GM11168 (cell line): ENCODE data around the gene NOL9.
"Not testable (repeated sequence)": the region's sequence is repeated elsewhere in the genome, so short reads cannot be mapped to it uniquely, and the experiment has no call there.

ENCODE experiments used
- in situ Hi-C: fragments of 300-500 bp; cut with MboI; formaldehyde crosslinking; loops from one replicate; pipeline ENCODE4 v1.12.0; 2022; ENCODE audit warnings: low sequenced_read_pairs; ENCODE audit not compliant: unreplicated experiment

NOL9 gene

DNA sequence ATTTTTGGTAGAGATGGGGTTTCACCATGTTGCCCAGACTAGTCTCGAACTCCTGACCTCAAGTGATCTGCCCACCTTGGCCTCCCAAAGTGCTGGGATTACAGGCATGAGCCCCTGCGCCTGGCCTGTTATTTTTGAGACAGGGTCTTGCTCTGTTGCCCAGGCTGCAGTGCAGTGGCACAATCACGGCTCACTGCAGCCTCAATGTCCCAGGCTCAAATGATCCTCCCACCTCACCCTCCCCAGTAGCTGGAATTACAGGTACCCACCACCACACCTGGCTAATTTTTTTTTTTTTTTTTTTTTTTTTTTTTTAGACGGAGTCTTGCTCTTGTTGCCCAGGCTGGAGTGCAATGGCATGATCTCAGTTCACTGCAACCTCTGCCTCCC, 60.5 kb downstream of the NOL9 start:
- in situ Hi-C loops = not testable (repeated sequence)

DNA sequence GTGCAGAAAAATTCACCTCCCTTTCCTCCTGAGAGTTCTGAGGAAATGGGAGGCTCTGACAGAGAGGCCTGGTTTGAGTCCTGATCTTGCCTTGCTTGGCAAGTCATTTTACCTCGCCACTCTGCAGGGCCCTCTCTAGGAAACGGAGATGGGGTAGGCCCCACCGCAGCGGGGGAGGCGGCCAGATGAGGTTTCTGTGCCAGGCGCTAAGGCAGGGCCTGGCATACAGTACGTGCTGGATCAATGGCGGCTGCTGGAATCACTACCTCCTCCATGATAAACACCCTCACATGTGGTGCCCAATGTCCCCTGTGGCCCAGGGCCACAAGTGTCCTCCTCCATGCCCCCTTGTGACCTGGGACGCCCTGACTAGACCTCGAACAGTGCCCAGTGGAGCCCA, 62.3 kb downstream of the NOL9 start:
- in situ Hi-C loops = no loop called here

DNA sequence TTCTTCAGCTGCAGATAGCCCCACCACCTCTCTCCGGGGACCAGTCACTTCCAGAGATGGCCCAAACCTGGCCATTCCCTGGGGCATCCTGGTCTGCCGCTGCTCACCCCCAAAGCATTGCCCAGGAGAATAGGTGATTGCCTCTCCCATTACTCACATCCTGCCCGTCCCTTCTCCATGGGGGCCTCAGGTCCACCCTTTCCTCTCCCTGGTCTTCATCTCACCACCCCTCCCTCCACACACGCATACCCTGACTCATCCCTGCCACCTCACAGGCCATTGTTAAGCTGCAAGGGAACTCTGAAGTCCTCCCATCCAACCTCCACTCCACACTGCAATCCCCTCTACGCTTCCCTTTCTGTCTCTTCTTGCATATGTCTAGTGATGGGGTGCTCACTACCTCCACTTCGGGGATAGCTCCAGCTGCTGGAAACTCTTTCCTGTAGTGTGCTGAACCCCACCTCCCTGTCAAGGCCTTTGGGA, 62.8 kb downstream of the NOL9 start, which contains the start of gene PLEKHG5:
Gene PLEKHG5, minus strand, starts transcription at position 188 of the 483 bp plus-strand sequence. CDS start 14,096 bp downstream, outside the sequence.
- in situ Hi-C loops = no loop called here

DNA sequence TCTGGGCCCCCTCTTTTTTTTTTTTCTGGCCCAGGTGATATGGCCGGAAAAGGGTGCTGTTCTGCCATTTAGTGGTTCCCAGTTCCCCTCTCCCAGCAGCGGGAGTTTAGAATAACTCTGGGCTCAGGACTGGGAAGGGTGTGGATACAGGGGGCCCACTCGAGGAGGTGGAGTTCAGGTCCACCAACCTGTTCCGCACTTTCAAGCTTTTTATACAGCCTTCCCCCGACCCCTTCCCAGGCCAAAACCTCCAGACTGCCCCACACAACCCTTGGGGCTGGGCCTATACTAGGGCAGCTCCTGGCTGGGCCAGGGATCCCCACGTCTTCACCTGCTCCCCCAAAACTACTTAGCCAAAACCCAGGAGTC, 63.2 kb downstream of the NOL9 start:
- in situ Hi-C loops = no loop called here

DNA sequence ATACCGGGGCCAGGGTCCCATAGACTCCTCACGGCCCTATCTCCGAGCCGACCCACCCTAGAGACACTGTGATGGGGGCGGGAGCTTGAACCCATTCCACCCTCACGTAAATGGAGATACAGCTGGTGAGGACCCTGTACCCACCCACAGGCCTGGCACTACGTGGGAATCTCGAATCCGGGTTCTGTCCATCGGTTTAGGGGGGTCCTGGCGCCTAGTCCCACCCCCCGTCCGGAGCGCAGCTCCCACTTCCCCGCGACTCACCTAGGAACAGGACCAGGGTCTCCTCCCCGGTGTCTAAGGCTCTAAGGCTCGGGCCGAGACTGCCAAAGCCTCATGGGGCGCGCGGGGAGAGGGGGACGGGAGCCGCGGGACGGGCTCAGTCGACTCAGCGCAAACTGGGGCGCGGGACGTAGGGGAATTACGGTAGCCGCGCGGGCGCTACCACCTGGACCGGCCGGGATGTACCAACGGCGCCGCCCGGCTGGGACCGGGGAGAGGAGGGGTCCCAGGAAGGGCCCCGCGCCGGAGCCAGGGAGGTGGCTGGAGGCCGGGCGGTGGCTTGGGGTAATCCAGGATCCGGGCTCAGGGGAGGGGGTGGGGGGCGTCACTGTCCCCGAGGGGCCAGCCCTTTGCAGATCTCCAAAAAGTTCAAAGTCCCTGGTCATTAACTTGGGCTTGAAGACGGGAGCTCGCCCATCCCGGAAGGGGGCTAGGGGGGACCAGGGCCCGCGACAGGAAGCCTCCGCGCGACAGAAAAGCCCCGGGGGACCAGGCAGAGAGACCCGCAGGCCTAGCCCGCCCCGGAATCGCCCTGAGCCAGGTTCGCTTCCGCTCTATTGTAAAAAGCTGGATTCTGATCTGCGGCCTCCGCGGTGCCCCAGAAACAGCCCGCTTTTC, 63.9 kb downstream of the NOL9 start:
- in situ Hi-C loops = no loop called here

DNA sequence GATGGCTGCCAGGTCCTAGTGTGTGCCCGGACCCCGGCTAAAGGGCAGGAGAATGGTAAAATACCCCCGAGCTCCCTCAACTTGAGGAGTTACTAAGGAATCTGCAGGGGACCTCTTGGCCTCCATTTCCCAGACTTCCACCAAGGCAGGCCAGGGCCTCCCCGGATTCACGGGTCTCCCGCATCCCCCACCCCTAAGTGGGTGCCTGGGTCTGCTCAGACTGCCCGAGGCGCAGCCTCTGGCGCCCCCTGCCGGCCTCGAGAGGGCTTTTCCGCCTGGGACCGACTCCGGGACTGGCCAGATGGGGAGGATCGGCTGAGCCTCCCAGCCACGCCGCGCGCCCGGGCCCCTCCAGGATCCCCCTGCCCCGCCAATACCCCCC, 64.5 kb downstream of the NOL9 start:
- in situ Hi-C loops = no loop called here

DNA sequence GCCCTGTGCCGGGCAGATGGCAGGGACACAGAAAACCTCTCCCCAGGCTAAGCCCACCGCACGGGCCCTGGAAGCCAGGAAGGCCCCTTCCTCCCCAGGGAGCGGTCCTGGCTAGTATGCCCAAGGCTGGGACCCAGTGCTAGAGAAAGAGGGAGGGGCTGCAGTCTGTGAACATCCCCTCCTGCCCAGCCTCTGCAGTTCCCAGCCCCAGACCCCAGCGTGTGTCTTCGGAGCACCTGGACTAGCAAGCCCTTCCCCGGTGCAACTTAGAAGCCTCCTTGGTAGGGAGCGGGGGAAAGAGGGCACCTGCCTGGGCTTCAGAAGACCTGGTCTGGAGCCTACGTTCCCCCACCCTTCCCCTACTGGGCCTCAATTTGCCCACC, 64.9 kb downstream of the NOL9 start:
- in situ Hi-C loops = no loop called here

DNA sequence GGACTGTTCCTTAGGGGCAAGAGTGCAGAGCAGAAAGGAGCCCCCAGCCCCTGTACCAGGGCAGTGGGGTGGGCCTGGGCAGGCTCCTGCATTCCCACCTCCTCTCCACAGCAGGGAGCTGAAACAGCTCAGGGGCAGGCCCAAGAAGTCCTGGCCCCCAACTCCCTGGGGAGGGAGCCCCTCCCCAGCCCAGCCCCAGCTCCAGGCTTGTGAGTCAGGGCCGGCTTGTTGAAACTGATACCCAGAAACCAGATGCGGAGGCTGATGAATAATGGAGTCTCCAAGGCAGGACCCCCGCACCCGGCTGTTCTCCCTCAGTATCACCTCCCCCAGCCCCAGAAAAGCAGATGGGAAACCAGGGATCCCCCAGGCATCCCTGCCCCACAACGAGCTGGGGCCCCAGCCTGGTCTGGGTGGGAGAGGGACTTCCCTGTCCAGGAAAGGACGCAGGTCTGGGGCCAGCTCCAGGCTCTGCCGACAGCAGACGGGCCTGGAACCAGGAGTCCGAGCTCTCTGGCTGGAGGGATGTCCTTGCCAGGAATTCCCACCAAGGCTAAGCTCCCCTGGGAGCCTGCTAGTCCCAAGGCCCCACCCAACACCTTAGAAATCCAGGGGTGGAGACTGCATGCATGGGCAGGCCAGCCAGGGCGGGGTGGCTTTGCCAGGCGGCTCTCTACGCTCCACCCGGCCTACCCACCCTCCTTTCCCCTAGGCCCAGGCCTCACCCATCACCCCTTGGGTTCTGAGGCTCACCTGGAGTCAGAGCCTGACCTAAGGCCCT, 65.5 kb downstream of the NOL9 start:
- in situ Hi-C loops = no loop called here

DNA sequence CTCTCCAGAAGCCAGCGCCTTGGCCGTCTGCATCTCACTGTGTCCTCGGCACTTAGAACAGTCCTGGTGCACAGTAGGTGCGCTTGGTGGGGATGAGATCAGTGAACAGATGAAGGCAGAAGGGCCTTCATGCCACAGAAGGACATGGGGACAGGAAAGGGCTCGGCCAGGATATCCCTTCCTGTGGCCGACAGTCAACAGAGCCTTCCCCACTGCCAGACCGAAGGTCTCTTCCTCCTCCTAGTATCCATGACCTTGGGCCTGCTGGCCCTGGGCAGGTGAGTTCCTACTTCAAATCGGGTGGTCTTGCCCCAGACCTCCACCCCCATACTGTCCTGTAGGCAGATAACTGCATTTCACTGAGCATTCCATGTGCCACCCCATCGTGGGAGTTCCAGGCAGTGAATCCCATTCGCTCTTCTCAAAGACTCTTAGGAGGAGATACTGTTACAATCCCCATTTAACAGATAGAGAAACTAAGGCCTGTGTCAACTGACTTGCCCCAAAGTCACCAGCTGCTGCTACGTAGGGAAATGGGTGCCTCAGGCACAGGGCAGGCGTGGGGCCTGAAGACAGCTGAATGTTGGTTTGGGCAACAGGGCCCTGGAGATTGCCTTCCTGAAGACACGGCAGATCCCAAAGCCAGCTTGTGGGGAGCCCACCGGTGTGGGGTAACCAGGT, 66.4 kb downstream of the NOL9 start:
- in situ Hi-C loops = no loop called here

DNA sequence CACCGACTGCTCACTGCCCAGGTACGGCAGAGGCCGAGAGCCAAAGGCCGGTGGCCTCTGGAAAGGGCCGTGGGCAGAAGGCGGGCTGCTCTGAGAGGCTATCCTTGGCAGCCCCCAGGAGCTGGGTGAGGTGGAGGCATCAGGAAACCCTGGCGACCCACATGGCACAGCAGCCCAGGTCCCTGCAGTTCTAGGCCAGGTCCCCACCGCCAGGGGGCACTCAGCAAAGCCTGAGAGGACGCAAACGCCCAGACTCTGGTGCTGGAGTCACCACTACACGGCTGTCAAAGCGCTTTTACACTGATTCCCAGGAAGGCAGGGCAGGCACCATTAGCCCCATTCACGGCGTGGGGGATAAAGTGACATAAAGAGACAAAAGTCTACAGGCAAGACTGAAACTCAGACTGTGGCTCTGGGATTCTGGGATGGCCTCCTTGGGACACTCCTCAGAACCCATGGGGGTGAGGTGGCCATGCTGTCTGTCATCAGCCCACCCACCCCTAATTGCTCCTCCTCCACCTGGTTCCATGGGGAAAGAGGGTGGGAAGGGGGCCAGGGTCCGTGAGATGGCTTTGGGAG, 67.8 kb downstream of the NOL9 start:
- in situ Hi-C loops = no loop called here

DNA sequence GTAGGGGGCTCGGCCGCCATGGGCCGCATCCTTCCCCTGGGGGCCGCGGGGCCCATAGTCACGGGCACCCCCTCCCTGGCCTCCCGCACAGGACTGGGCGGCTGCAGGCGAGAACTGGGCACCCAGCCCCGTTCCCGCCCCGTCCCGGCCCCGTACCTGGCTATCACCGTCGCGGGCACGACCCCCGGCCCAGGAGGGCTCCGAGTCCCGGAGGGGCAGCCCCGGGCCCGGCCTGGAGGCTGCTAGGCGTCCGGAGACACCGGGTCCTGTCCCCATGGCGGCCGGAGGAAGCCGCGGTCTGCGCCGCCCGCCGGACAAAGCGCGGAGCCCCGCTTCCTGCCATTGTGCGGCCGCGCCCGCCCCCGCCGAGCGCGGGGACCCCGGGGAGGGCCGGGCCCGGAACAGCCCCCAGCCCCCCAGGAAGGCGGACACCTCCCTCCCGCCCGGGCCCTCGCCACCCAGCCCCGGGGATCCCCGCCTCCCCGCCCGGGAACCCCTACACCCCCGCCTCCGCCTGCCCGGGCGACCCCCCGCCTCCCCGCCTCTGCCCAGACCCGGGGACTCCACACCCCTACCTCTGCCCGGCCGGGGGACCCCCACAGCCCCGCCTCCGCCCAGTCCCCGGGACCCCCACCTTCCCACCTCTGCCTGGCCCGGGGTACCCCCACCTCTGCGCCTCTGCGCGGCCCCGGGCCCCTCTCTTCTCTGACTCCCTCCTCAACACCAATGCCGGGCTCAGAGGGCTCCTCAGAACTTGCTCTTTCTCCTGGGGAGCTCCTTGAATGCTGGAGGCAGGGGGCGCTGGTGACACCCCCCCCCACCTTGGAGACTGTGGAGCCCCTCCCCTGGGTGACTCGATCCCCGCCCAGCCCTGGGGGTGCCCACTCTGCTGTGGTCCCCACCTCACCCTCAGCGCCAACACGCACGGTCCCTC, 68.9 kb downstream of the NOL9 start:
- in situ Hi-C loops = no loop called here

DNA sequence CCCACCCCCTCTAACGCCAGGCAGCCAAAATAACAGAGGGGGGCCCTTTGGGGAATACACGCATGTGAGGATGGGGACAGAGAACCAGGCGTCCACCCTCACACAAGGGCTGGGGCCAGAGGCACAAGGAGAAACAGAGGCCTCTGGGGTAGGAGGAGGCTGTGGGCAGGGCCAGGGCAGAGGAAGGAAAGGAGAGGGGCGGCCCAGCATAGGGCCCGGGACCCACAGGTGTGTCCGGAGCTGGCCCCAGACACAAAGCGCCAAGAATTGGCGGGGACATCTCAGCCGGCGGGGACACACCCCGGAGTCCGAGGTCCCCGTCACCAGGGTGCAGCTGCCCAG, 69.5 kb downstream of the NOL9 start:
- in situ Hi-C loops = no loop called here

DNA sequence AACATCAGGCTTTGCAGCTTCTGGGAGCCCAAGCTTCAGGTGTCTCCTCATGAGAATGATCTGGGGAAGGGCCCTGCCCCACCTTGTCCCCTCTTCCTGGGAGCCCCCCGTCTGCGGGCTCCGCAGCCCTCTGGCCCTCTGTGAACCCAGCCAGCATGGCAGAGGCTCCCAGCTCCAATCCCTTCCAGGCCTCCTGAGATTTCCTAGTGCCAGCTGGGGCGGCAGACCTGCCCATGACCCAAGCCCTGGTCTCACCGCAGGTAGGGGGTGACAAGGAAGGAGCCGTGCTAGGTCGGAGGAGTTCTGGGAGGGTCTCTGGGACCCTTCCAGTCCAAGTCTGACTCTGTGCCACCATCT, 70.6 kb downstream of the NOL9 start:
- in situ Hi-C loops = no loop called here

DNA sequence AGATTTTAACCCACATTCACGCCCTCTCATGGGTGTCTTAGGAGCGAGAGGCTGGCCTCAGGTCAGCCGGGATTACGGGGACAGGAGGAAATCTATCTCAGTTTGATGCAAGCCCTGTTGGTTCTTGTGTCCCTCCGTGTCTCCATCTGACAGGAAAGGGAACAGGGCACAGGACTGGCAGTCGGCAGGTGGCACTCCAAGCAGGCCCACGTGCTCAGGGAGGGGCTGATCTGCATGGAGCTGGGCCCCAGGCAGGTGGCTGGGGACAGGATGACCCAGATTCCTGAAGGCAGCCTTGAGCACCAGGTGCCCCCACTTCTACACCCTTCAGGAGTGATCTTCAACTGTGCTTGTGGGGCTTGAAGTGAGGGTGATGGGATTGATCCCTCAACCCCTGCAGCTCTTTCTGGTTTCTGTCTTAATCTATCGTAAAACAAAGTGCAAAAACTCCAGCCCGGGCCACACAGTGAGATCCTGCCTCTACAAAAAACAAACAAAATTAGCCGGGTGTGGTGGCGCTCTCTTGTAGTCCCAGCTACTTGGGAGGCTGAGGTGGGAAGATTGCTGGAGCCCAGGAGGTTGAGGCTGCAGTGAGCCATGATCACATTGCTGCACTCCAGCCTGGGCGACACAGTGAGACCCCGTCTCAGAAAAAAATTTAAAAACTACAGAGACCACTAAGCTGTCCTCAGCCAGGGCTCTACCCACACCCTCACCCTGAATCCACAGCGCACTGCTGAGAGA, 71.1 kb downstream of the NOL9 start:
- in situ Hi-C loops = no loop called here

DNA sequence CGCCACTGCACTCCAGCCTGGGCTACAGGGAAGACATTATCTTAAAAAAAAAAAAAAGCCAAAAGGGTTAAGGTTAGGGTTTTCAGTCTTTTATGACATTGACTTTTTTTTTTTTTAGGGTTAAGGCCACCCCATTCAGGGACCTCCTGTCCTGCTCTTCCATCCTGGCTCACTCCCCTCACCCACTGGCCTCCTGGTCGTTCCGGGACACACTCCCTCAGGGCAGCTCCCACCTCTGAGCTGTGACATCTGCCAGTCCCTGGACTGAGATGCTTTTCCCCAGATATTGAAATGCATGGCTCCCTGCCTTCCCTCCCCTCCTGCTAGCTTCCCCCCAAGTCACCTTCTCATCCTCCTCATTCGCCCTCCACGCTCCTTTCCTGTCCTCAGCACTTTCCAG, 72.5 kb downstream of the NOL9 start:
- in situ Hi-C loops = no loop called here

DNA sequence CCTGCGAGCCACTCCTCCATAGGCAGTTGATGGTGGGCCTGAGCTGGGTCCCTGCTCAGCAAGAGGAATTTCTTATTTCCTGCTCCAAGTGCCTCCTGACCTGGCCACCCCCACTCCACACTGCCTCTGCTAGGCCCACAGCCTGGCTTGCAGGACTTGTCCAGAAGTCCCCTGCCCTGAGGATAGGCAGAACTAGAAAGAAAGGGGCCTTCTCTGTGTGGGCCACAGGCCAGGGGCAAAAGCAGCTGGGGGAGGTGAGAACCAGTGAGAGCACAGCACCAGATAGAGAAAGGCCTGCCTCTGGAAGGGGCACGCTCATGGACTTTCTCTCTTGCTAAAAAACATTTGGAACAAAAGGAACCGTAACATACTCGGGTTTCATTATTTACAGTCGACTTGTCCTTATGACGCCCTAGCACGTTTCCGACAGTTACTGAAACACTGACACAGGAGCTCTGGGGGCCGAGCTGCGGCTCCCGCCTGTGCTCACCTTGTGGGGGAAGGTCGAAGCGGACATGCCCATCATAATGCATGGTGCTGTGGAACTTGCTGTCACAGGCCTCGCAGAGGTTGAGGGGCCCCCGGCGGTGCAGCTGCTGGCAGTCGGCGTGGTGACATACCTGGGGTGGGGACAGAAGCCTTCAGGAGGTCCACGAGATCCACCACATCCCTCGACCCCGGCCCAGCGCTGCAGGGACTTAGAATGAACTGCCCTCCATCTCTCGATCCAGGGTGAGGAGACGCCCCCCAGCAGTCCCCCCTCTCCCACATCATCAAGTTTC, 77.1 kb downstream of the NOL9 start:
- in situ Hi-C loops = no loop called here

DNA sequence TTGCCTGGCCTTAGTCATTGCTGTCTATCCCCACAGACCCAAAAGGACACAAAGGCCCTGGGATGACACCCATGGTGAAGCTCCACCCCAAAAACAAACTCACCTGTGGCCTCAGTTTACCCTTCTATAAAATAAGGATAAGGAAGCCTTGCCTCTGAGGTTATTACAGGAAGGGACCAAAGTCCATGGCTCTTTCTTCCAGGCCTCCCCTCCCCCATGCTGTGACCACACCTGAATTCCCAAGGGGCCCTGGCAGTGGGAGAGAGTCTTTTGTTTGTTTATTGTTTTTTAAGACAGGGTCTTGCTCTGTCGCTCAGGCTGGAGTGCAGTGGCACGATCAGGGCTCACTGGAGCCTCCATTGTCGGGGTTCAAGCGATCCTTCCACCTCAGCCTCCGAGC, 77.8 kb downstream of the NOL9 start:
- in situ Hi-C loops = no loop called here
